ENCODE measurements around the gene CLMN.

The CLMN gene

DNA sequence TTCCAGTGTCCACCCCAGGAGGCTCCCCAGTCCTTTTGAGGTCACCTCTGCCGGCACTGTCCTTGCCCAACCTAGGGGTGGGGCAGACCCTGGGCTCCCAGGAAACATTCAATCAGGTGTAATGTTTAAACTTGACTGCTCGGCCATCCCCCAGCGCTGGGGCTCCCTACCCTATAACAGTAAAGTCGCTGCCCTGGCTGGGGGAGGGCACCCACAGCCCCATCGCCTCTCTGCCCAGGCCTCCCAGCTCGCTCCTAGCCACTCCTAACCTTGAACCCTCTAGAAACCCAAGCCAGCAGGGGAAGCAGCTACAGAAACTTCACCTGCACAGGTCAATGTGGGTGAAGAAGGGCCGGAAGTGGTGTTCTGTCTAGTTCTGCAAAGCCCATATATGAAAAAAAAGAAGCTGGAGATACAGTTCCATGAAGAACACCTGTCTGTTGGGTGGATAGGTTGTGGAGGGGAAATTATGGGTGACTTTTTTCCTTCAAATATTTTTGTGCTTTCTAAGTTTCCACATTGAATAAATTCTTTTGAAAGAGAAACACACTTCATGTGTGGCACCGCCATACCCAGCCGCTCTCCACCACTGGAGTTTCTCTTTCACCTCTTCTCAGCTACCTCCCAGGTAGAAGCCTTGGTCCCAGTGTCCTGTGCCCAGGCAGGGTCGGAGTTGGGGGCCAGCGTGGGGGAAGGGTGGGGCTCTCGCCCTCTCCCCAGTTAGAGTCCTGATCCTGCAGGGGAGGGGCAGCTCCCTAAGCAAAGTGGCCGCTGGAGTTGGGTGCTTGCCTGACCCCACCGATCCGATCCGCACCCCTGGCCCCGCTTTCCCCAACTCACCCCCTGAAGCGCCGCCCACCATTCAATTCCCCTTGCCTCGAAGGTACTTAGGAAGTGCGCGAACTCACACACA lies 1.1 kb downstream of the CLMN start:
- DNase-seq = no peak

DNA sequence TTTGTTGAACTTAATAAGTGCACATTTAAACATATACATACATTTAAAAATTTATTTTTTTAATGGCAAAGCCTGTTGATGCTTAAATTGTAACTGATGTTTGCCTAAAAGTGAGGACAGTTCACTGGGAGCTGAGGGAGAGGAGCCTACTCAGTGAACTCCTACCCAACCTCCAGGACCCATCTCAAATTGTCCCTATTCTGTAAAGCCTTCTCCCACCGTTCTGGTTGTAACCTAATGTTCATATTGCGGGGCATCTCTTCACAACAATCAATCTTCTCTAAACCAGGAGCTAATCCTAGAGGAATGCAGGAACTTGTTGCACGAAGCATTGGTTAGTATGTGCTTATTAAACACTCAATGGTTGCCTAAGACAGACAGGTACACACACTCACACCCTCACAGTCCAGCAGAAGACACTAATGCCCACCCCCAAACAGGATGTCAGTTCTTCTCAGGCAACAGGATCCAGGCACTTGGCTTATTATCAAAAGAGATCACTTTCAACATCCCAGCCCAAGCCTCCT lies 1.8 kb downstream of the CLMN start:
- DNase-seq = no peak

DNA sequence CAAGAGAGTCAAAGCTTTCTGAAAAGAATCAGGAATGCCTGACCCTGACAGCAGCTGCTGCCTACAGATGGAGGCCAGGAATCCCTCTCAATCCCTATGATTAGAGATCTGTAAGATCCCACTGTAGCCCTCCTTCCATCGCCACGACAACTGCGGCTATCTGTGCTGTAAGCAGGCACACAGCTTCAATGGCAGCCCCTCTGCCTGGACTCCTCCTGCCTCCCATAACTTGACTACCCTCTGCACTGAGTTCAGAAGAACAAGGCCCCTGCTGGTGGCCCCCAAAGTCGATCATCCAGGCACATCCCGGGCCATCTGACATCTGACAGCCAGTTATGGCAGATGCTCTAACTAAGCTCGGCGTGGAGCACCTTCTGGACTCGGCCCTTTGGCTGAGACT lies 2.9 kb downstream of the CLMN start:
- DNase-seq = no peak

DNA sequence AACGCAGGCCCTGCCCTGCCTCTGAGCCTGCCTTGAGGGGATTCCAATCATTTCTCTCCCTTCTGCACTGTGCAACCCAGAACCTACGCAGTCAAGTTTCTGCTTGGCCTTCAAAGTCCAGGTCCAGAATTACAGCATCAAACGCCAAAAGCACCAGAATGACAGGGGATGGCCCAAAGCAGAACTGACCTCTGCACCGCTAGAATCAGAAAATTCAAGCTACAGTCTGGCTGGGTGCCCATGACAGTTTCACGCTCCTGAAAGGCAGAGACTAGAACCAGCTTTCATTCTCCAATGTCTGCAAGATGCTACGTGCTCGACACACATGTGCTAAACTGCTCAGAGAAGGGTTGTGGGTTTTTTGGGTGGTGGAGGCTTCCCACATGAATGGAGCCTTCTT lies 4.1 kb downstream of the CLMN start:
- no peak for DNase-seq

DNA sequence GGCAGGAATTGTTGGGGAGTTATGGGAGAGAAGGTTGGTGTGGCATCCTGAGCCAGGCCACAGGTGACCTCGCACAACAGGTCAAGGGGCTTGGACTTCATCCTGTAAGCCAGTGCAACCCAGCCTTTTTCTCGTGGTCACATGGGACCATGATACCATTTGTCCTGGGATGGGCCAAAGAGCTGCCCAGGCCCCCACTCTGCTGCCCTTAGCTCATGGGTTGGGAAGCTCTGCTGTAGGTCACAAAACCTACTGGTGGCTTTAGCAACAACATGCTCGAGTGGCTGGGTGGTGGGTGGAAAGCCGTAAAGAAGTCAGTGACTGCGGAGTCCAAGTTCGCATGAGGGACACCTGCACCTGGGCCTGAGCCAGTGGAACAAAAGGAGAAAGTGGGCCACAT lies 4.6 kb downstream of the CLMN start:
- no peak for DNase-seq

DNA sequence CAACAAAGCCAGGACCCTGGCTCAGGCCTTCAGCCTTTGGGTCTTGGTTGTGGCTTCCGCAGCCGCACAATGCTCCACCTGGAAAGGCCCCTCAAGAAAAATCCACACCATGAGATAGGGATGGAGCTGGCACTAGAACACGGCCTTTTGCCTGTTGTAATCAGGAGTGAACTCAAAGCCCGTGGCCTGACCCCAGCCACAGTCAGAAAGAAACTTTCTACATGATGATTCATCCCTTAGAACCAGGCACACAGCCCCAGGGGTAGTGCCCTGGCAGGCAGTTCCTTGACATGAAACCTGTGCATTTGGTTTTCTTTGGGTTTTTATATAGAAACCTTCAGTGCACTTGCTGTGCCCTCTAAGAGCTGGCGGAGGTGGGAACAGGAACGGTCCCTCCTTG lies 5.1 kb downstream of the CLMN start:
- no peak for DNase-seq

DNA sequence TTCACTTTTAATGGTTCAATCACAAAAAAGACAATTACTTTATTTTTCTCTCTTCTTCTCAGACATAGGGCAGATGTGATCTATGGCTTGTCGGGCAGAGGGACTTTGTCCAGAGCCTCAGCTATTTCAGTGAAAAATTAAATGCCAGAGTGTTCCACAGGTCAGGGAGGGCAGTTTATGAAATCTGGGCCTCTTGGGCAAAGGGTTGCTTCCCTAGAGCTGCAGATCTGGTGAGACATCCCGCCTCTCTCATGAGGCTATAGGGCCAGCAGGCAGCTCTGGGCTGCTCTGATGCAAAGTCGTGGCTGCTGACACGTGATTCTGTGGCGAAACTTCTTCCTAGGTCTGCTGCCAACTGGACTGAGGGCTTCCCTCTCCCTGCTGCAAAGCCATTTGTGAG lies 6.0 kb downstream of the CLMN start:
- DNase-seq = no peak

DNA sequence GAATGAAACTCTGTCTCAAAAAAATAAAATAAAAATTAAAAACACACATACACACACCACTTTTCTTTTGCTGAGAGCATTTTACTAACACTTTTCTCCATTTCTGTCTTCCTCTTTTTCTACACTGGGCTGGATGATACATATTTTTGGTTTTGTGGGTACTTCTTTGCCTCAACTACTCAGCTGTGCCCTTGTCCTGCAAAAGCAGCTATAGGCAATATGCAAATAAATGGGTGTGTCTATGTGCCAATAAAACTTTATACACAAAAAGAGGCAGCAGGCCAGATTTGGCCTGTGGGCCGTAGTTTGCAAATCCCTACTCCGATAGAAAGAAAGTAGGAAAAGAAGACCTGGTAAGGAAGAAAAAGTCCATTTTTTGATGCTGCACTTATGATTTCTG lies 6.5 kb downstream of the CLMN start:
- DNase-seq = no peak

DNA sequence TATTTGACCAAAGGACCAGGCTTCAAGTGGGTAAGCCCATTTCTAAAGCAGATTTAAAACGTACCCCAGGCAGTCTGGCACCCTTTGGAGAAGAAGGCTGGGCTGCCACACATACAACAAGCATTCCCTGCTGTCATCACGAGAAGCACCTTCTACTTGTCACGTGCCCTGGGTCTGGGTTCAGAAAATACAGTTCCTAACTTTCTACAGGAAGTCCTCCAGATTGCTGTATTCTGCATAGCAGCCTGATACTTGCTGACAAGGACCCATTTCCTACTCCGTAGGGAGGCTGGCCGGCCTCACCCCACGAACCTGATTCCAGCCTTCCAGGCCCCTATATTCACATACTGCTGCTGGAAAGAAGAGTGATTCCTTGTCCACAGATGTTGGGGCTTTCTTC lies 7.4 kb downstream of the CLMN start:
- no peak for DNase-seq

DNA sequence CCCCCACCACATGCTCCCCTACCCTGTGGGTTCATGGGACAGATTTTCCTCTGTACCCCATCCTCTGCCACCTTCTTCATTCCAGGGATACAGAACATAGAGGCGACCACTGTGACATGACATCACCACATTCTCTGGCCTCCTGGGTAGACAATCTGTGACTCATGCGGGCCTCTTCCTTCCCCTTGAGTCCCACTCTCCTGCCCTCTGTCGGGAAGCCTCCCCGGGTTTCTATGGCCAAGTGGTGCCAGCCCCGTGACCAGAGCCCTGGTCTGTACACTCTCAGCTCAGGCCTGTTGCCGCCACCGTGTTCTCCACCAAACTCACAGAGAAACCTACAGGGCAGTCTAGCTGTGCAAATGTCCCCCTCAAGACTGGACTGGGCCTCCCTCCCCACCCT lies 8.0 kb downstream of the CLMN start:
- DNase-seq = no peak

DNA sequence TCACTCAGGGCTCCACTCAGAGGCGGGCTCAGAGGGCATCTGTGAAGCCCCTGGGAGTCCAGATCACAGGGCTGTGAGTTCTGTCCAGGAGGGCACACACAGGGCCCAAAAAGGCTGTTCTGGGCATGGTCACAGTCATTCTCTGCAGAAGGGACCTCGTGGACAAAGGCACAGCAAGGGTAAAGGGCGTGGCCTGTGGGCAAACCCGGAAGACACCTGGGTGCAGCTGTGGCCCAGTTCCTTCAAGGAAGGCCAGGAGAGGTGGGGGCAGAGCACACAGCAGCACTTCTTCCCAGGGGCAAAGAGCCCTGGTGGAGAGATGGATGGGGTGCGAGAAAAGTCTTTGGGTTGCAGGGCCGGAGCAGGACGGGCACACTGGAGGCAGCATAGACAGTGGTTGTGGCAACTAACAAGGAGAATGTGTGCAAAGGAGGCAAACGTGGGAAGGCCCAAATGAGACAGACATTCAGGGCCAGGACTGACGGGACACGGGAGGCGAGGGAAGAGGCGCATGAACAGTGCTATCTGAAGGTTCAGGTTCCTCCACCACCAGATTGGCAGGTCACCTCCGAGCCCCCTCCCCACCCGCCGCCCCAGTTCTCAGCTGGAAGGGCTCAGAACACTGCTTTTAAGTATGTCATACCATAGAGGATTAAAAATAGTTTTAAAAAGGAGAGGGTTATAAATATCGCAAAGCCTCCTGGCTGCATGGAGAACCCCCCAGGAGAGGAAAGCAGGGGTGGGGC lies 8.9 kb downstream of the CLMN start:
- DNase-seq = no peak

DNA sequence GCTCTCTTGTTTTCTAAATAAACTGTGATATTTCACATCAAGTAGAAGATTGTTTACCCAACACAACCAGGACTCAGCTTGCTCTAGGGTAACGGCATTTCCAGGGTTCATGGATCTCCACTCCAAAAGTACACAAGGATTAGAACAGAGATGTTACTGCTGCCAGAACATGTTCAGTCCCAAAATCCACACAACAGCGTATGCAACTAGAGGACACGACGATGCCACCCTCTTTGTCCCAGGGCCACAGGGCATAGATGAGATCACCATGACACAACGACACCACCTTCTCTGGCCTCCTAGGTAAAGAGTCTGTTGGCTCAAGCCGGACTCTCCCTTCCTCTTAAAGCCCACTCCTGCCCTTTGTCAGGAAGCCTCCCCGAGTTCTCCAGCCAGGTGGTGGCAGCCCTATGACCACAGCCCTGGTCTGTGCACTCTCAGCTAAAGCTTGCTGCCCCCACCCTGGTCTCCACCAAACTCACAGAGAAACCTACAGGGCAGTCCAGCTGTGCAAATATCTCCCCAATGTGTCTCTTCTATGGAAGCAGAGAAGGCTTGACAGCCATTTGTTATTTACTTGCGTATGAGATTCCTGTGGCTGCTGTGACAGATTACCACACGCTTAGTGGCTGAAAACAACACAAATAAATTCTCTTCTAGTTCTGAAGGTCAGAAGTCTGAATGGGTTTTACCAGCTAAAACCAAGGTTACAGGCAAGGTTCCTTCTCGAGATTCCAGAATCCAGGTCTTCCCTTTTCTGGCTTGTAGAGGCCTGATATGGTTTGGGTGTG lies 10.3 kb downstream of the CLMN start:
- no peak for DNase-seq

GRCh38 chr14:95308073-95308472 lies 11.6 kb downstream of the CLMN start:
- DNase-seq = no peak

GRCh38 chr14:95307402-95308041 lies 12.2 kb downstream of the CLMN start:
- DNase-seq = no peak

DNA sequence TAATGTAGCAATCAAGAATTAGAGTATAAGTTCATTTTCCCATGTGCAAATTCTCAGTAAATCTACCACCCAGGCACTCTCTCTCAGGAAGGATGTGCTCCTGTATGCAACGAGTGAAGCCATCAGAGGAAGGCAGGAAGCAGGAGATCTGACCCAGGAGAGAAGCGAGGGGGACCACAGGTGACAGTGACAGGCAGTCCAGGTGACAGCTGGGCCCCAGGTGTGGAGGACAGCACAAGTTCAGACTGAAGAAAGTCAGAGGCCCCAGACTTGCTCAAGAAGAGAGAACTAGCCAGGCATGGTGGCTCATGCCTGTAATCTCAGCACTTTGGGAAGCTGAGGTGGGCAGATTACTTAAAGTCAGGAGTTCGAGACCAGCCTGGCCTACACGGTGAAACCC lies 13.8 kb downstream of the CLMN start:
- DNase-seq = no peak

DNA sequence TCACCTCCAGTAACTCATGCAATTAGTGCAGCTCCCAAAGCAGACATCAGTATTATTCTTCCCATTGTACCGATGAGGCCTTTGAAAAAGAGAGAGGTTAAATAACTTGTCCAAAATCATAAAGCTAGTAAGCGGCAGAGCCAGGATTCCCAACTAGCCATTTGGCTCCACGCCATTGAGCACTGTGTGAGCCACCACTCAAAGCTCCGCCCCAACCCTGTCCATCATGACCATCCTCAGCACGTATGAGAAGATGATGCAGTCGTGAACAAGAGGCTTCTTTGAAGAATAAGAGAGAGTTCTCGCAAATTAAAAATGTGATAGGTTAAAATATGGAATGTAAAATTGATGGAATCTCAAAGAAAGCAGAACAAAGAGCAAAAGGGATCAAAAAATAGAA lies 14.6 kb downstream of the CLMN start:
- DNase-seq = no peak

GRCh38 chr14:95304342-95304741 lies 15.4 kb downstream of the CLMN start:
- DNase-seq = no peak

GRCh38 chr14:95303552-95303951 lies 16.2 kb downstream of the CLMN start:
- no peak for DNase-seq

GRCh38 chr14:95302667-95303506 lies 16.8 kb downstream of the CLMN start:
- no peak for DNase-seq

- DNase-seq = no peak
These were observed 18.1 kb downstream of the CLMN start for GRCh38 chr14:95301527-95302187.

Measured in central memory CD4-positive, alpha-beta T cell (primary cell).